ENCODE measurements around the gene KIAA1958. TPM values are rescaled to one million over a fixed set of nuclear protein-coding genes. Genes with fewer than 3 reads are reported as not detected.

The KIAA1958 gene
- total and polyA plus RNA-seq, 2 of the 8 experiments (the other 6 are each of a cell fraction or from before 2014, with no cell fraction given), result 11.4 to 43.8 TPM

DNA sequence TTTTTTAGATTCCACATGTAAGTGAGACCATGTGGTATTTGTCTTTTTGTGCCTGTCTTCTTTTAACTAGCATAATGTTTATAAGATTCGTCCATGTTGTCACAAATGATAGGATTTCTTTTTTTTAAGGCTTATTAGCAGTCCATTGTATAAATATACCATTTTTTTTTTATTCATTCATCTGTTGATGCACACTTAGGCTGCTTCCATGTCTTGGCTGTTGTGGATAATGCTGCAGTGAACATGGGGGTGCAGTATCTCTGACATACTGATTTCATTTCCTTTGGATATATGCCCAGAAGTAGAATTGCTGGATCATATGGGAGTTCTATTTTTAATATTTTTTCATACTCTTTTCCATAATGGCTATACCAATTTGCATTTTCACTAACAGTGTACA is 48.7 kb downstream of the KIAA1958 start (continued):
- TF ChIP-seq, protein P1, sequence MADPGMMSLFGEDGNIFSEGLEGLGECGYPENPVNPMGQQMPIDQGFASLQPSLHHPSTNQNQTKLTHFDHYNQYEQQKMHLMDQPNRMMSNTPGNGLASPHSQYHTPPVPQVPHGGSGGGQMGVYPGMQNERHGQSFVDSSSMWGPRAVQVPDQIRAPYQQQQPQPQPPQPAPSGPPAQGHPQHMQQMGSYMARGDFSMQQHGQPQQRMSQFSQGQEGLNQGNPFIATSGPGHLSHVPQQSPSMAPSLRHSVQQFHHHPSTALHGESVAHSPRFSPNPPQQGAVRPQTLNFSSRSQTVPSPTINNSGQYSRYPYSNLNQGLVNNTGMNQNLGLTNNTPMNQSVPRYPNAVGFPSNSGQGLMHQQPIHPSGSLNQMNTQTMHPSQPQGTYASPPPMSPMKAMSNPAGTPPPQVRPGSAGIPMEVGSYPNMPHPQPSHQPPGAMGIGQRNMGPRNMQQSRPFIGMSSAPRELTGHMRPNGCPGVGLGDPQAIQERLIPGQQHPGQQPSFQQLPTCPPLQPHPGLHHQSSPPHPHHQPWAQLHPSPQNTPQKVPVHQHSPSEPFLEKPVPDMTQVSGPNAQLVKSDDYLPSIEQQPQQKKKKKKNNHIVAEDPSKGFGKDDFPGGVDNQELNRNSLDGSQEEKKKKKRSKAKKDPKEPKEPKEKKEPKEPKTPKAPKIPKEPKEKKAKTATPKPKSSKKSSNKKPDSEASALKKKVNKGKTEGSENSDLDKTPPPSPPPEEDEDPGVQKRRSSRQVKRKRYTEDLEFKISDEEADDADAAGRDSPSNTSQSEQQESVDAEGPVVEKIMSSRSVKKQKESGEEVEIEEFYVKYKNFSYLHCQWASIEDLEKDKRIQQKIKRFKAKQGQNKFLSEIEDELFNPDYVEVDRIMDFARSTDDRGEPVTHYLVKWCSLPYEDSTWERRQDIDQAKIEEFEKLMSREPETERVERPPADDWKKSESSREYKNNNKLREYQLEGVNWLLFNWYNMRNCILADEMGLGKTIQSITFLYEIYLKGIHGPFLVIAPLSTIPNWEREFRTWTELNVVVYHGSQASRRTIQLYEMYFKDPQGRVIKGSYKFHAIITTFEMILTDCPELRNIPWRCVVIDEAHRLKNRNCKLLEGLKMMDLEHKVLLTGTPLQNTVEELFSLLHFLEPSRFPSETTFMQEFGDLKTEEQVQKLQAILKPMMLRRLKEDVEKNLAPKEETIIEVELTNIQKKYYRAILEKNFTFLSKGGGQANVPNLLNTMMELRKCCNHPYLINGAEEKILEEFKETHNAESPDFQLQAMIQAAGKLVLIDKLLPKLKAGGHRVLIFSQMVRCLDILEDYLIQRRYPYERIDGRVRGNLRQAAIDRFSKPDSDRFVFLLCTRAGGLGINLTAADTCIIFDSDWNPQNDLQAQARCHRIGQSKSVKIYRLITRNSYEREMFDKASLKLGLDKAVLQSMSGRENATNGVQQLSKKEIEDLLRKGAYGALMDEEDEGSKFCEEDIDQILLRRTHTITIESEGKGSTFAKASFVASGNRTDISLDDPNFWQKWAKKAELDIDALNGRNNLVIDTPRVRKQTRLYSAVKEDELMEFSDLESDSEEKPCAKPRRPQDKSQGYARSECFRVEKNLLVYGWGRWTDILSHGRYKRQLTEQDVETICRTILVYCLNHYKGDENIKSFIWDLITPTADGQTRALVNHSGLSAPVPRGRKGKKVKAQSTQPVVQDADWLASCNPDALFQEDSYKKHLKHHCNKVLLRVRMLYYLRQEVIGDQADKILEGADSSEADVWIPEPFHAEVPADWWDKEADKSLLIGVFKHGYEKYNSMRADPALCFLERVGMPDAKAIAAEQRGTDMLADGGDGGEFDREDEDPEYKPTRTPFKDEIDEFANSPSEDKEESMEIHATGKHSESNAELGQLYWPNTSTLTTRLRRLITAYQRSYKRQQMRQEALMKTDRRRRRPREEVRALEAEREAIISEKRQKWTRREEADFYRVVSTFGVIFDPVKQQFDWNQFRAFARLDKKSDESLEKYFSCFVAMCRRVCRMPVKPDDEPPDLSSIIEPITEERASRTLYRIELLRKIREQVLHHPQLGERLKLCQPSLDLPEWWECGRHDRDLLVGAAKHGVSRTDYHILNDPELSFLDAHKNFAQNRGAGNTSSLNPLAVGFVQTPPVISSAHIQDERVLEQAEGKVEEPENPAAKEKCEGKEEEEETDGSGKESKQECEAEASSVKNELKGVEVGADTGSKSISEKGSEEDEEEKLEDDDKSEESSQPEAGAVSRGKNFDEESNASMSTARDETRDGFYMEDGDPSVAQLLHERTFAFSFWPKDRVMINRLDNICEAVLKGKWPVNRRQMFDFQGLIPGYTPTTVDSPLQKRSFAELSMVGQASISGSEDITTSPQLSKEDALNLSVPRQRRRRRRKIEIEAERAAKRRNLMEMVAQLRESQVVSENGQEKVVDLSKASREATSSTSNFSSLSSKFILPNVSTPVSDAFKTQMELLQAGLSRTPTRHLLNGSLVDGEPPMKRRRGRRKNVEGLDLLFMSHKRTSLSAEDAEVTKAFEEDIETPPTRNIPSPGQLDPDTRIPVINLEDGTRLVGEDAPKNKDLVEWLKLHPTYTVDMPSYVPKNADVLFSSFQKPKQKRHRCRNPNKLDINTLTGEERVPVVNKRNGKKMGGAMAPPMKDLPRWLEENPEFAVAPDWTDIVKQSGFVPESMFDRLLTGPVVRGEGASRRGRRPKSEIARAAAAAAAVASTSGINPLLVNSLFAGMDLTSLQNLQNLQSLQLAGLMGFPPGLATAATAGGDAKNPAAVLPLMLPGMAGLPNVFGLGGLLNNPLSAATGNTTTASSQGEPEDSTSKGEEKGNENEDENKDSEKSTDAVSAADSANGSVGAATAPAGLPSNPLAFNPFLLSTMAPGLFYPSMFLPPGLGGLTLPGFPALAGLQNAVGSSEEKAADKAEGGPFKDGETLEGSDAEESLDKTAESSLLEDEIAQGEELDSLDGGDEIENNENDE (IDR thresholded peaks at IDR 0.05; ENCODE audit: insufficient replicate concordance, low read length), result no peak
- TF ChIP-seq POU5F1 (IDR thresholded peaks at IDR 0.05; ENCODE audit: low read depth, low read length), result no peak
- TF ChIP-seq GABPA (IDR thresholded peaks at IDR 0.05; ENCODE audit: borderline replicate concordance, insufficient read depth, low read length), result no peak
- no peak for TF ChIP-seq BCL11A (IDR thresholded peaks at IDR 0.05; ENCODE audit: low read depth in 2 of 2, low read length in 2 of 2)

All from H1 (cell line).